Neural cell (in vitro differentiated cells): ENCODE measurements around the gene OSBPL9.

ENCODE experiments used
- EP300 ChIP-seq: fragments of 450-650 bp; conservative IDR thresholded peaks from 2 replicates; pipeline ENCODE4 v1.6.1; 2014; ENCODE audit warnings: antibody characterized with exemption, mild to moderate bottlenecking, moderate library complexity; ENCODE audit not compliant: poor library complexity, severe bottlenecking
- POLR2AphosphoS5 ChIP-seq: IDR thresholded peaks from 2 replicates; pipeline ENCODE4 v1.6.1; 2012
- SMC3 ChIP-seq: fragments of 450-650 bp; conservative IDR thresholded peaks from 2 replicates; pipeline ENCODE4 v1.6.1; 2014; ENCODE audit warnings: antibody characterized with exemption, mild to moderate bottlenecking, moderate library complexity; ENCODE audit not compliant: poor library complexity
- TF ChIP-seq, protein P1 (sequence below): fragments of 450-650 bp; IDR thresholded peaks from 2 replicates; pipeline ENCODE4 v1.5.1; 2014; ENCODE audit warnings: antibody characterized with exemption, mild to moderate bottlenecking, moderate library complexity; ENCODE audit not compliant: poor library complexity, severe bottlenecking
- TF ChIP-seq, protein P2 (sequence below): IDR thresholded peaks from 2 replicates; pipeline ENCODE4 v1.6.1; 2012; ENCODE audit warnings: borderline replicate concordance

DNA sequence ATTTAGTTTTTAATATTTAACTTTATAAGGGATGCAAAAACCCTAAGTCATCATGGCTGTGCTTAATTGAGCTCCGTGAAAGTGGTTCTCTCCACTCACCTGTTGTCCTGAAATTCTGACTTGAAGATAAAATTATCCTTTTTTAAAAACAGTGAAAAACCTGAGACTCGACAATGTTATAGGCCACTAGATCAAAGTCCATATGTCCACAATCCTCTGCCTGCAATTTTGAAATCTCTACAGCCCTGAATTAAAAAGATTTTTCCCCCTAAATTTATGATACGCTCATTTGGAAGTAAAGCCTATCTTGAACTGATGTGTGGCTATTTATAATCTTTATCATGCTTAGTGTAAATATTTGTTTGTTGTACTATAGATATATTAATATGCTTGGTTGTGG is 18.7 kb downstream of the OSBPL9 start:
- TF ChIP-seq, protein P1, sequence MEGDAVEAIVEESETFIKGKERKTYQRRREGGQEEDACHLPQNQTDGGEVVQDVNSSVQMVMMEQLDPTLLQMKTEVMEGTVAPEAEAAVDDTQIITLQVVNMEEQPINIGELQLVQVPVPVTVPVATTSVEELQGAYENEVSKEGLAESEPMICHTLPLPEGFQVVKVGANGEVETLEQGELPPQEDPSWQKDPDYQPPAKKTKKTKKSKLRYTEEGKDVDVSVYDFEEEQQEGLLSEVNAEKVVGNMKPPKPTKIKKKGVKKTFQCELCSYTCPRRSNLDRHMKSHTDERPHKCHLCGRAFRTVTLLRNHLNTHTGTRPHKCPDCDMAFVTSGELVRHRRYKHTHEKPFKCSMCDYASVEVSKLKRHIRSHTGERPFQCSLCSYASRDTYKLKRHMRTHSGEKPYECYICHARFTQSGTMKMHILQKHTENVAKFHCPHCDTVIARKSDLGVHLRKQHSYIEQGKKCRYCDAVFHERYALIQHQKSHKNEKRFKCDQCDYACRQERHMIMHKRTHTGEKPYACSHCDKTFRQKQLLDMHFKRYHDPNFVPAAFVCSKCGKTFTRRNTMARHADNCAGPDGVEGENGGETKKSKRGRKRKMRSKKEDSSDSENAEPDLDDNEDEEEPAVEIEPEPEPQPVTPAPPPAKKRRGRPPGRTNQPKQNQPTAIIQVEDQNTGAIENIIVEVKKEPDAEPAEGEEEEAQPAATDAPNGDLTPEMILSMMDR: no peak
- TF ChIP-seq, protein P2, sequence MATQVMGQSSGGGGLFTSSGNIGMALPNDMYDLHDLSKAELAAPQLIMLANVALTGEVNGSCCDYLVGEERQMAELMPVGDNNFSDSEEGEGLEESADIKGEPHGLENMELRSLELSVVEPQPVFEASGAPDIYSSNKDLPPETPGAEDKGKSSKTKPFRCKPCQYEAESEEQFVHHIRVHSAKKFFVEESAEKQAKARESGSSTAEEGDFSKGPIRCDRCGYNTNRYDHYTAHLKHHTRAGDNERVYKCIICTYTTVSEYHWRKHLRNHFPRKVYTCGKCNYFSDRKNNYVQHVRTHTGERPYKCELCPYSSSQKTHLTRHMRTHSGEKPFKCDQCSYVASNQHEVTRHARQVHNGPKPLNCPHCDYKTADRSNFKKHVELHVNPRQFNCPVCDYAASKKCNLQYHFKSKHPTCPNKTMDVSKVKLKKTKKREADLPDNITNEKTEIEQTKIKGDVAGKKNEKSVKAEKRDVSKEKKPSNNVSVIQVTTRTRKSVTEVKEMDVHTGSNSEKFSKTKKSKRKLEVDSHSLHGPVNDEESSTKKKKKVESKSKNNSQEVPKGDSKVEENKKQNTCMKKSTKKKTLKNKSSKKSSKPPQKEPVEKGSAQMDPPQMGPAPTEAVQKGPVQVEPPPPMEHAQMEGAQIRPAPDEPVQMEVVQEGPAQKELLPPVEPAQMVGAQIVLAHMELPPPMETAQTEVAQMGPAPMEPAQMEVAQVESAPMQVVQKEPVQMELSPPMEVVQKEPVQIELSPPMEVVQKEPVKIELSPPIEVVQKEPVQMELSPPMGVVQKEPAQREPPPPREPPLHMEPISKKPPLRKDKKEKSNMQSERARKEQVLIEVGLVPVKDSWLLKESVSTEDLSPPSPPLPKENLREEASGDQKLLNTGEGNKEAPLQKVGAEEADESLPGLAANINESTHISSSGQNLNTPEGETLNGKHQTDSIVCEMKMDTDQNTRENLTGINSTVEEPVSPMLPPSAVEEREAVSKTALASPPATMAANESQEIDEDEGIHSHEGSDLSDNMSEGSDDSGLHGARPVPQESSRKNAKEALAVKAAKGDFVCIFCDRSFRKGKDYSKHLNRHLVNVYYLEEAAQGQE: no peak
- no peak for TF ChIP-seq SMC3
- no peak for TF ChIP-seq EP300
- no peak for TF ChIP-seq POLR2AphosphoS5
